NCI-H1092 treated with DMSO at 0.1 percent for 48 hours (cell line): ENCODE data around the gene CLCN6.

Experiments
- DNase-seq: peaks from one replicate; lab custom pipeline; 2025; lab: John Stamatoyannopoulos, UW

CLCN6 gene

DNA sequence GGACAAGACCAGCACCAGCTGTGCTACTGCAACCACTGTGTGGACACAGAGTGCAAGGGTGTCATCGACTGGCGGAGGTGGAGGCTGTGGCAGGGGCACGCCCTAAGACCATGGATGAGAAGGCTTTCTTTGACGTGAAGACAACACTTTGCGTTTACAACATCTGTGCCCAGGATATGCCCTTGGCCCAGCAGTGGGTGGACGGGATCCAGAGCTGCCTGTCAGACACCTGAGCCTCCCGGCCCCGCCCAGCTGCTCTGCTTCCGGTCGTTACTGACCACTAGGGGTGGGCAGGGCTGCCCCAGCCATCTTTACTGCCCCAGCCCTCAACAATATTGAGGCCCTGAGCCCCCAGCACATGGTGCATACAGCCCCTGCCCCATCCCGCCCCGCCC is 74.2 kb downstream of the CLCN6 start:
- no peak for DNase-seq

DNA sequence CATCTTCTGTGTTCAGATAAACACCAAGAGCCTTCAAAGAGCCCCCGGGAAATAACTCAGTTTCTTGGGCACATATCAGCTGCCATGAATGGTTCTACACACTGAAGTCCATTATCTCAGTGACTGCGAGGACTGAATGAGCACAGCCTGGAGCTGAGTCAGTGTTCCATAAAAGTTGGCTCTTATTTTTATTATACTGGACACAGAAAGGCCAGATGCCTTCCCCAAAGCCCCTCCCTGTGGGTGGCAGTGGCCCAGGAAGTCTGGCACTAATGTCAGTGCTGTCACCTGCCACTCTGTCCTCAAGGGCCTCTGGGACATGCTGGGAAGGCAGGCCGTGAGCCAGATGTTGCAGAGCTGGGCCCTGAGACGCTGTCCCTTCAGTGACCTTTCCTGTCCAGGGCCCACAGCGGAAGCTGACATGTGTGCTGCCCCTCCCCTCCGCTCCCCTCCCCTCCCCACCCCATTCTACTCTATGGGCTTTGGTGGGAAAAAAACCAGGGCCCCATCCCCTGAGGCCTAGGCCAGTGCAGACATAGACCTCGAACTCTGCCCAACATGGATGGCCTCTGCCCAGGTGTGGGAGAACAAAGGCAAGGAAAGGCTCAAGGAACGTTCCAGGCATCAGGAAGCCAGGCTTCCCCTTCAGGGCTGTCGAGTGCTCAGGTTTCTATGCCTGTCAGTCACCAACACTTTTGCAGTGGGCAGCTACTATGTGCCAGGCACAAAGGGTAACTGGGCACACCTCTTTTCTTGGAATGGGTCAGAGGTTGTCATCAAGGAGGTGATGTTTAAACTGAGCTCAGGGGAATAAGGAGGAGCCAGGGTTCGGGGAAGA is 75.1 kb downstream of the CLCN6 start:
- peak; percentile 84 for DNase-seq

- DNase-seq: no peak
These were observed 75.9 kb downstream of the CLCN6 start for GRCh38 chr1:11881749-11882441.

DNA sequence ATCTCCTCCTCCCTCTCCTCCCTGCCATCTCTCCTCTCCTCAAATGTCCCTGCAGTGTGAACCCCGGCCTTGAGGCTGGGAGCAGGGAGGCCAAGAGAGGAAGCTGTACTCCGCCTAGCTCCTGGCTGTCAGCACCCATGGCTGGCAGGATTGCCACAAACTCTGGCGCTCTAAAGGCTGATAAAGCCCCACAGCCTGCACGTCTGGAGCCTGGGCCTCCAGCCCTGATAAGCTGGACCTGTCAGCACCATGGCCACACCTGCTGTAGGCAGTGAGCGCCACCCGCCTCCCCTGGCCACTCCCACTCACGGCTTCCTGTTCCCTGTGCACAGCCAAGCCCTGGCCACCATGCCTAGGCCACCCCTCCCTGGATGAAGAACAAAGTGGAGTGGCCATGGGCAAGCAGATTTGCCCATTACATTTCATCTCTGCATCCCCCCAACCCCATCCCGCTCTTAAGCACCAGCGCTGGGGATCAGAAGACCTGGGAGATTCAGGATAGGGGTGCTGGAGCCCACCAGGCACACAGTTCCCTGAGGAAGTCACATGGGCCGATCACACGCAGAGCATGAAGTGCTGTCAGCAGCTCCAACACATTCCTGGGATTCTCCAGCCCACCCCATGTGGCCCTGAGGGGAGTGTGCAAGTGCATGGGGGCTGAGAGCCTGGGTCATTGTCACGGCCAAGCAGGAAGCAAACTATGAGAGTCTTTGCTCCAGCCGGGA is 77.0 kb downstream of the CLCN6 start:
- DNase-seq: no peak

GRCh38 chr1:11885916-11886315 is 79.9 kb downstream of the CLCN6 start:
- DNase-seq: no peak

GRCh38 chr1:11886986-11887665 is 81.1 kb downstream of the CLCN6 start:
- DNase-seq: no peak

- no peak for DNase-seq
These were observed 81.6 kb downstream of the CLCN6 start for GRCh38 chr1:11887666-11888007.

DNA sequence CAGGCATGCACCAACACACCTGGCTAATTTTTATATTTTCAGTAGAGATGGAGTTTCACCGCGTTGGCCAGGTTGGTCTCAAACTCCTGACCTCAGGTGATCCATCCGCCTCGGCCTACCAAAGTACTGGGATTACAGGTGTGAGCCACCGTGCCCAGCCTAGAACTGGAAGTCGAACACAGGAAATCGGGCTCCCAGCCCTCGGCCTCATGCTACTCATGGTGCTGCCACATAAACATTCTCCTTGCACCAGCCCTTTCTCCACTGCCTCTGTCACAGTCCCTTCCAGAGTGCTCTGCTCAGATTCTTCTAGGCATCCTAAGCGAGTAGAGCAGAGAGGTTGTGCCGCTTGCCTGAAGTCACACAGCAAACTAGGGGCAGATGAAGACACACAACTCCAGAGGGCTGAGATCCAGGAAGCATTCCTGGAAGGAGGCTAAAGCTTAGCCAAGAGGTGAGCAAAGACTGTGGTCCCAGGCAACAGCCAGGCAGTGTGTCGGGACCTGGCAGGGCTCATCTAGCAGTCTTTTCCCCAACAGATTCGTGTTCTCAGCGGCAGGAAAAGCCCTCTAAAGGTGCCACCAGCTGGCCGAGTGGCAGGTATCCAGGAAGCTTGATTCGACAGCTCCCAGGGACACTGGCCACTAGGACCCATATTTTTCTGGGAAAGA is 82.3 kb downstream of the CLCN6 start:
- DNase-seq: no peak

- no peak for DNase-seq
These were observed 82.9 kb downstream of the CLCN6 start for GRCh38 chr1:11888877-11889208.

GRCh38 chr1:11891433-11892186 is 85.6 kb downstream of the CLCN6 start:
- no peak for DNase-seq
